GM23338 (cell line): Measurements from ENCODE around the gene ARR3. TPM values are rescaled to one million over a fixed set of nuclear protein-coding genes. Genes with fewer than 3 reads are reported as not detected.

Experiments used
- ATAC-seq: fragments of 200-7000 bp; cut with Tn5 transposase; 3 replicates; pipeline ENCODE4 v1.9.1; 2020
- DNase-seq: peaks from one replicate; pipeline ENCODE4 v3.0.0-alpha.2; 2015; ENCODE audit warnings: low spot score
- H2AFZ ChIP-seq: fragments of 200-600 bp; sonication (generic); 2 replicates; pipeline ENCODE4 v1.8.0; 2016; ENCODE audit warnings: antibody characterized with exemption, mild to moderate bottlenecking, moderate library complexity
- H3F3A ChIP-seq: fragments of 200-600 bp; sonication (generic); replicated peaks from 2 replicates; pipeline ENCODE4 v1.8.0; 2017; ENCODE audit warnings: antibody characterized with exemption, mixed run types, low read depth
- H3K27ac ChIP-seq: fragments of 200-600 bp; sonication (generic); 2 replicates; pipeline ENCODE4 v1.6.1; 2016; ENCODE audit warnings: low read depth
- H3K27me3 ChIP-seq: fragments of 200-600 bp; sonication (generic); 2 replicates; pipeline ENCODE4 v1.8.0; 2016; ENCODE audit warnings: mild to moderate bottlenecking, mixed run types, moderate library complexity; ENCODE audit not compliant: insufficient read depth
- H3K36me3 ChIP-seq: fragments of 200-600 bp; sonication (generic); 2 replicates; pipeline ENCODE4 v1.8.0; 2016; ENCODE audit warnings: mild to moderate bottlenecking; ENCODE audit not compliant: insufficient read depth
- H3K4me1 ChIP-seq: fragments of 200-600 bp; sonication (generic); 2 replicates; pipeline ENCODE4 v1.8.0; 2016; ENCODE audit warnings: mild to moderate bottlenecking, moderate library complexity; ENCODE audit not compliant: insufficient read depth
- H3K4me2 ChIP-seq: fragments of 200-600 bp; sonication (generic); 2 replicates; pipeline ENCODE4 v1.7.1; 2017; ENCODE audit warnings: mixed run types
- H3K4me3 ChIP-seq: fragments of 200-600 bp; sonication (generic); 2 replicates; pipeline ENCODE4 v1.6.1; 2016; ENCODE audit warnings: mixed run types
- H3K79me2 ChIP-seq: fragments of 200-600 bp; sonication (generic); replicated peaks from 2 replicates; pipeline ENCODE4 v1.8.0; 2017; ENCODE audit warnings: mild to moderate bottlenecking; ENCODE audit not compliant: insufficient read depth
- H3K9me2 ChIP-seq: fragments of 200-600 bp; sonication (generic); 2 replicates; pipeline ENCODE4 v1.8.0; 2017; ENCODE audit not compliant: insufficient read depth
- H4K20me1 ChIP-seq: fragments of 200-600 bp; sonication (generic); replicated peaks from 2 replicates; pipeline ENCODE4 v1.8.0; 2017; ENCODE audit warnings: mild to moderate bottlenecking; ENCODE audit not compliant: insufficient read depth
- H3K27ac Mint-ChIP-seq: 2 replicates; pipeline ENCODE4 v1.8.0; 2020; ENCODE audit warnings: inconsistent platforms, mild to moderate bottlenecking, moderate library complexity, mixed read lengths
- H3K27me3 Mint-ChIP-seq: 3 replicates; pipeline ENCODE4 v1.8.0; 2022; ENCODE audit warnings: low read depth, mild to moderate bottlenecking, moderate library complexity, mixed read lengths, inconsistent platforms; ENCODE audit not compliant: insufficient read depth, poor library complexity
- H3K36me3 Mint-ChIP-seq: 3 replicates; pipeline ENCODE4 v1.8.0; 2021; ENCODE audit warnings: low read depth, mild to moderate bottlenecking, inconsistent platforms, moderate library complexity, mixed read lengths
- H3K4me1 Mint-ChIP-seq: 3 replicates; pipeline ENCODE4 v1.8.0; 2020; ENCODE audit warnings: mild to moderate bottlenecking, inconsistent platforms, mixed read lengths
- H3K4me3 Mint-ChIP-seq: 3 replicates; pipeline ENCODE4 v1.8.0; 2021; ENCODE audit warnings: moderate library complexity, mild to moderate bottlenecking, inconsistent platforms, mixed read lengths
- H3K9me3 Mint-ChIP-seq: 3 replicates; pipeline ENCODE4 v1.8.0; 2020; ENCODE audit warnings: moderate library complexity, mild to moderate bottlenecking, inconsistent platforms, mixed read lengths
- CREB1 ChIP-seq: fragments of 250-450 bp; sonication (Bioruptor Pico); IDR thresholded peaks from 2 replicates; pipeline ENCODE4 v1.5.0; 2020; ENCODE audit warnings: low read depth, mild to moderate bottlenecking, moderate library complexity
- CTCF ChIP-seq, 2 experiments: fragments of 200-600 bp in 1 of 2; sonication (generic) in 1 of 2; conservative IDR thresholded peaks; 2 replicates each; pipeline versions ENCODE4 v1.5.1 to v1.6.1; 2016 to 2017; ENCODE audit warnings: antibody characterized with exemption in 2 of 2, low read depth in 2 of 2, mild to moderate bottlenecking in 2 of 2, moderate library complexity in 1 of 2
- EZH2phosphoT487 ChIP-seq: fragments of 200-600 bp; sonication (generic); IDR thresholded peaks from one replicate; pipeline ENCODE4 v1.8.1; 2018; ENCODE audit warnings: antibody characterized with exemption; ENCODE audit not compliant: unreplicated experiment
- JUNB ChIP-seq: IDR thresholded peaks from one replicate; pipeline ENCODE4 v1.6.1; 2016; ENCODE audit warnings: antibody characterized with exemption; ENCODE audit not compliant: unreplicated experiment
- NANOG ChIP-seq: IDR thresholded peaks from 2 replicates; pipeline ENCODE4 v1.6.1; 2016; ENCODE audit warnings: antibody characterized with exemption, borderline replicate concordance
- ZNF331 ChIP-seq: fragments of 250-450 bp; sonication (Bioruptor Pico); IDR thresholded peaks from 2 replicates; pipeline ENCODE4 v1.5.0; 2020; ENCODE audit warnings: low read depth, mild to moderate bottlenecking, moderate library complexity
- ZNF462 ChIP-seq: fragments of 250-450 bp; sonication (Bioruptor Pico); IDR thresholded peaks from 2 replicates; pipeline ENCODE4 v1.5.0; 2020; ENCODE audit warnings: mild to moderate bottlenecking, moderate library complexity
- polyA plus RNA-seq: library from polyadenylated mRNA; unstranded; fragments of >200 nt; fragmentation: Nextera tagmentation; extraction: Ambion mirVana; gene quantifications from 2 replicates; pipeline ENCODE4 v1.2.1, GENCODE V29; 2016
- total RNA-seq: library from RNA; depleted of rRNA; stranded (reverse); fragments of >200 nt; shearing (Covaris generic); gene quantifications from 2 replicates; pipeline ENCODE4 v1.2.3, GENCODE V29; 2014

ARR3 gene
- total and polyA plus RNA-seq, 2 experiments from 2014 or later, result not detected

DNA sequence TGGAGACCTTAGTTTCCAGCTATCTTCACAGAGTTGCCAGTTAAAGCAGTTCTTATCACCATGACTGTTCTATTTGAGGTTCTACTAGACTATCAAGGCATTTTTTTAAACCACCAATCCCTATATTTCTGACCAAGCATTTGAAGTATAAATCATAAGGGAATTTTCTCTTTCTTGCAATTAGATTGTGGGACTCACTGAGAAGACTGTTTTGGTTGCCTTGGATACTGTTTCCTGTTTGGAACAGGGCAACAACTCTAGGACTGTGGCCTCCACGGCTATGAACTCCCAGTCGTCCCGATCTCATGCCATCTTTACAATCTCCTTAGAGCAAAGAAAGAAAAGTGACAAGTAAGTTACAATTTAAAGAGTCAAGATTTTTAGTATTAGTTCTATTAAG is 33.6 kb downstream of the ARR3 start (continued):
- TF ChIP-seq ZNF462 (CRISPR knock-in tag), result no peak
- TF ChIP-seq JUNB, result no peak
- no peak for TF ChIP-seq ZNF331 (CRISPR knock-in tag)

GRCh38 chrX:70313503-70313902 is 45.4 kb downstream of the ARR3 start:
- no peaks in the 10 kb centered on the region for H3K27me3 Mint-ChIP-seq
- 0 out of 2 replicates have a peak, but pooled peaks cover 4% of the 10 kb centered on the region for H3K36me3 ChIP-seq
- no peak for TF ChIP-seq JUNB
- TF ChIP-seq EZH2phosphoT487, result no peak
- TF ChIP-seq CREB1 (CRISPR knock-in tag), result no peak
- TF ChIP-seq NANOG, result no peak
- TF ChIP-seq CTCF (conservative IDR thresholded peaks at IDR 0.05; ENCODE audit: low read depth in 2 of 2), result no peak
- H3K36me3 Mint-ChIP-seq, result peaks cover 23% of the 10 kb centered on the region; the same call in 2 of the 3 replicates
- H4K20me1 ChIP-seq, result peaks cover 3% of the 10 kb centered on the region; the same call in 1 of the 2 replicates
- H3K4me1 ChIP-seq, result peaks cover 3% of the 10 kb centered on the region; the same call in 1 of the 2 replicates
- ATAC-seq, result no peak
- H3K4me1 Mint-ChIP-seq, result peaks cover 3% of the 10 kb centered on the region; the same call in 2 of the 3 replicates
- no peak overlapping the region for H3K27ac Mint-ChIP-seq
- no peak overlapping the region for H3K4me3 Mint-ChIP-seq
- H3K4me3 ChIP-seq, result no peak overlapping the region
- no peaks in the 10 kb centered on the region for H3K9me2 ChIP-seq
- H2AFZ ChIP-seq, result no peak overlapping the region
- no peaks in the 10 kb centered on the region for H3K27me3 ChIP-seq
- no peak overlapping the region for H3K4me2 ChIP-seq
- H3F3A ChIP-seq, result no peaks in the 10 kb centered on the region
- peaks cover 5% of the 10 kb centered on the region; the same call in 1 of the 2 replicates for H3K79me2 ChIP-seq
- DNase-seq, result no peak
- H3K27ac ChIP-seq, result no peak overlapping the region
- H3K9me3 Mint-ChIP-seq, result no peaks in the 10 kb centered on the region
